Lower leg skin (tissue), 3 donors: ENCODE results near the gene DCP1B.

Experiments
- POLR2A ChIP-seq, 2 donors: fragments of 450-650 bp; IDR thresholded peaks; one replicate each; pipeline ENCODE4 v1.6.1; 2016 to 2017; ENCODE audit warnings: antibody characterized with exemption in 2 of 2, mild to moderate bottlenecking in 1 of 2, moderate library complexity in 1 of 2
- TF ChIP-seq, protein P1 (sequence below), 3 donors: fragments of 450-650 bp; IDR thresholded peaks; one replicate each; pipeline ENCODE4 v1.5.1; 2016; ENCODE audit warnings: antibody characterized with exemption in 3 of 3, mild to moderate bottlenecking in 3 of 3, moderate library complexity in 2 of 3

DNA sequence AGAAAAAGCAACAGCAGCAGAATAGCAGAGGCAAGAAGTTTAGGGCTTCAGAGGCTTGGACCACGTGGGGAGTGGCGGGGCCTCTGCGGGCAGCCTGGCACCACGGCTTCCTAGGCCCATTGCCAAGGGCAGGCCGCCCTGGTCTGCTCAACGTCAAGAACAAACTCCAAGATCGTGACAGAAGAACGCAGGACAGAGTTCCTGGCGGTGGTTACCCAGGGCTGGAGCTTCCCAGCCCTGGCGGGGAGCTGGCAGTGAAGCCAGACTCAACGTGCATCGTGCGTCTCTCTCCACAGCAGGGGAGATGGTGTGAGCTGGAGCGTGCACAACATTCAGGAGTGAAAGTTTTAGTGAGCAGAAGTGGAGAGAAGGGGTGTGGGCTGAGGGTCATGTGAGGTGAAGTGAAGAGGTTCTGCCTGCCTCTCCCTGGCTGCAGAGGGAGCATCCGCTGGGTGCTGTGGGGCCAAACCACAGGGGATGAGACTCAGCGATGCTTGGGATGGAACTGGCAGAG, 71.9 kb downstream of the DCP1B start:
- TF ChIP-seq, protein P1, sequence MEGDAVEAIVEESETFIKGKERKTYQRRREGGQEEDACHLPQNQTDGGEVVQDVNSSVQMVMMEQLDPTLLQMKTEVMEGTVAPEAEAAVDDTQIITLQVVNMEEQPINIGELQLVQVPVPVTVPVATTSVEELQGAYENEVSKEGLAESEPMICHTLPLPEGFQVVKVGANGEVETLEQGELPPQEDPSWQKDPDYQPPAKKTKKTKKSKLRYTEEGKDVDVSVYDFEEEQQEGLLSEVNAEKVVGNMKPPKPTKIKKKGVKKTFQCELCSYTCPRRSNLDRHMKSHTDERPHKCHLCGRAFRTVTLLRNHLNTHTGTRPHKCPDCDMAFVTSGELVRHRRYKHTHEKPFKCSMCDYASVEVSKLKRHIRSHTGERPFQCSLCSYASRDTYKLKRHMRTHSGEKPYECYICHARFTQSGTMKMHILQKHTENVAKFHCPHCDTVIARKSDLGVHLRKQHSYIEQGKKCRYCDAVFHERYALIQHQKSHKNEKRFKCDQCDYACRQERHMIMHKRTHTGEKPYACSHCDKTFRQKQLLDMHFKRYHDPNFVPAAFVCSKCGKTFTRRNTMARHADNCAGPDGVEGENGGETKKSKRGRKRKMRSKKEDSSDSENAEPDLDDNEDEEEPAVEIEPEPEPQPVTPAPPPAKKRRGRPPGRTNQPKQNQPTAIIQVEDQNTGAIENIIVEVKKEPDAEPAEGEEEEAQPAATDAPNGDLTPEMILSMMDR (IDR thresholded peaks at IDR 0.05): no peak
- TF ChIP-seq POLR2A (IDR thresholded peaks at IDR 0.05): no peak
